Parathyroid adenoma (tissue), 2 donors: Measurements from ENCODE around the gene ZNF638.

ENCODE experiments used
- H2AFZ ChIP-seq: fragments of 300-600 bp; sonication (generic); one replicate; pipeline ENCODE4 v1.7.0; 2017; ENCODE audit warnings: antibody characterized with exemption, mild to moderate bottlenecking
- H3K27ac ChIP-seq: fragments of 300-600 bp; sonication (generic); one replicate; pipeline ENCODE4 v1.7.0; 2017
- H3K27me3 ChIP-seq: fragments of 300-600 bp; sonication (generic); one replicate; pipeline ENCODE4 v1.7.0; 2017; ENCODE audit warnings: low read length; ENCODE audit not compliant: control insufficient read depth, insufficient read depth
- H3K36me3 ChIP-seq: fragments of 300-600 bp; sonication (generic); one replicate; pipeline ENCODE4 v1.7.0; 2017; ENCODE audit warnings: low read length; ENCODE audit not compliant: control insufficient read depth, insufficient read depth
- H3K4me1 ChIP-seq: fragments of 300-600 bp; sonication (generic); one replicate; pipeline ENCODE4 v1.7.0; 2017; ENCODE audit warnings: control low read depth
- H3K4me2 ChIP-seq: fragments of 300-600 bp; sonication (generic); one replicate; pipeline ENCODE4 v1.7.0; 2017; ENCODE audit warnings: low read length
- H3K4me3 ChIP-seq: fragments of 300-600 bp; sonication (generic); one replicate; pipeline ENCODE4 v1.7.0; 2017; ENCODE audit warnings: low read depth, low read length
- H3K79me2 ChIP-seq: fragments of 300-600 bp; sonication (generic); one replicate; pipeline ENCODE4 v1.7.0; 2017; ENCODE audit warnings: control low read depth
- H3K9ac ChIP-seq: fragments of 300-600 bp; sonication (generic); one replicate; pipeline ENCODE4 v1.7.0; 2017; ENCODE audit warnings: mild to moderate bottlenecking
- H3K9me3 ChIP-seq: fragments of 300-600 bp; sonication (generic); one replicate; pipeline ENCODE4 v1.7.0; 2017; ENCODE audit warnings: low read length; ENCODE audit not compliant: control insufficient read depth
- CTCF ChIP-seq: fragments of 300-600 bp; sonication (generic); IDR thresholded peaks from one replicate; pipeline ENCODE4 v1.7.0; 2017; ENCODE audit warnings: antibody characterized with exemption, mild to moderate bottlenecking
- donor health status: primary hyperparathyroidism.

Gene ZNF638

DNA sequence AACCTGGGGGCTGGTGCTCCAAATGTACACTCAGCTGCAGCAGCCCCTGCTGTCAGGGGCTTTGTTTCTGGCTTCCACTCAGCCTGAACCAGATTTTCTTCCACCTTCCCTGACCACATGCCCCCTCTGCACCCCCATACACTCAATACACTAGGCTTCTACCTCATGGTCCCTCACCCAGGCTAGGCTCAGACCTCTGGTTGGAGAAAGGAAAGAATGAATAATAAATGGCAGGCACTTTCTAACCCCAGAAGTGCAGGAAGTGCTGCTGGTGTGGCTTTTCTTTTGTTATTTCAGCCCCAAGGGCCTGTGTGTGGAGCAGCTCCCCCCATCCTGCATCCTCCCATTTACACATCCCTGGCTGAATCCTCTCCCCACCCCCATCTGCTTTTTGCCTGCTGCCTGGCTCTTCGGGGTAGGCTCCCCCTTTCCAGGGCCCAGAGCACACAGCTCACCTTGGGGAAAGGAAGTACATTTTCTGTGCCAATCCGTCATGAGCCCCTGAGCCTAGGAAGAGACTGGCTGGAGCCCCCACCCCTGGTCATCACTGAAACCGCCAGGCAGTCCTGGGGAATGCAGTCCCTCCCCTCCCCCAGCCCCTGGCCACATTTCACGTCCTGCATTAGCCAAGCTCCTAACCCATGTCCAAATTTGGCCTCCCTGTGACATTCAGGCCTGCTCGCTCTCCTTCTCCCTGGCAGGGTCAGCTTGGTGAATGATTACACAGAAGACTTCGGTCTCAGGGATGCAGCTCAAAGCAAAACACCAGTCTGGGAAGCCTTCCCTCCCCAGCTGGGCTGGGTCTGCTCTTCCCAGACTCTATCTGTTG lies 124.4 kb downstream of the ZNF638 start:
- H3K4me3 ChIP-seq, result no peak overlapping the region
- H3K79me2 ChIP-seq, result no peaks in the 10 kb centered on the region
- H3K9ac ChIP-seq, result no peak overlapping the region
- no peaks in the 10 kb centered on the region for H3K9me3 ChIP-seq
- TF ChIP-seq CTCF, result no peak
- no peak overlapping the region for H2AFZ ChIP-seq
- H3K27ac ChIP-seq, result no peak overlapping the region
- no peaks in the 10 kb centered on the region for H3K36me3 ChIP-seq
- no peaks in the 10 kb centered on the region for H3K27me3 ChIP-seq
- no peaks in the 10 kb centered on the region for H3K4me1 ChIP-seq
- H3K4me2 ChIP-seq, result no peak overlapping the region

- H3K27me3 ChIP-seq, result no peaks in the 10 kb centered on the region
- no peak overlapping the region for H3K27ac ChIP-seq
- H3K9me3 ChIP-seq, result no peaks in the 10 kb centered on the region
- no peak overlapping the region for H3K9ac ChIP-seq
- no peaks in the 10 kb centered on the region for H3K79me2 ChIP-seq
- no peak overlapping the region for H2AFZ ChIP-seq
- H3K4me3 ChIP-seq, result no peak overlapping the region
- no peaks in the 10 kb centered on the region for H3K36me3 ChIP-seq
- H3K4me2 ChIP-seq, result no peak overlapping the region
- H3K4me1 ChIP-seq, result no peaks in the 10 kb centered on the region
- TF ChIP-seq CTCF, result no peak
These were observed 125.0 kb downstream of the ZNF638 start for GRCh38 chr2:71456617-71457016.

- no peak overlapping the region for H3K9ac ChIP-seq
- no peaks in the 10 kb centered on the region for H3K9me3 ChIP-seq
- H3K4me3 ChIP-seq, result no peak overlapping the region
- no peak for TF ChIP-seq CTCF
- H3K79me2 ChIP-seq, result no peaks in the 10 kb centered on the region
- H3K36me3 ChIP-seq, result no peaks in the 10 kb centered on the region
- no peaks in the 10 kb centered on the region for H3K27me3 ChIP-seq
- H3K4me1 ChIP-seq, result no peaks in the 10 kb centered on the region
- no peak overlapping the region for H3K4me2 ChIP-seq
- H3K27ac ChIP-seq, result no peak overlapping the region
- no peak overlapping the region for H2AFZ ChIP-seq
These were observed 125.7 kb downstream of the ZNF638 start for GRCh38 chr2:71457123-71457915.

DNA sequence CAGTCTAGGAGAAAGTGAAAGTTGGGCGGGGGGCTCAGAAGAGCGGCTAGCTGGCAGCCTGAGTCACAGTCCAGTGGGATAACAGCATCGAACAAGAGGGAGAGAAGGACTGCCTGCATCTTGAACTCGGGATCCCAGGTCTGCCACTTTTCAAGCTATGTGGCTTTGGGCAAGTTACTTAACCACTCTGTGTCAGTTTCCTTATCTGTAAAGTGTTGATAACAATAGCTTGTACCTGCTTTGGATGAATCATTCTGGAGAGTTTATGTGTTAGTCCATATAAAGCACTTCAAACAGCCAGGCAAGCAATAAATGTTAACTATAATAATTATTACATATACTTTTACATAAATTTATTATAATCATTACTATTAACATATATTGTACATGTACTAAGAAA lies 126.3 kb downstream of the ZNF638 start:
- Histone ChIP-seq H3K4me1 (no peaks in the 10 kb centered on the region), H2AFZ (no peak overlapping the region), H3K4me2 (no peak overlapping the region), H3K27me3 (no peaks in the 10 kb centered on the region), H3K4me3 (no peak overlapping the region), H3K9ac (no peak overlapping the region), H3K79me2 (no peaks in the 10 kb centered on the region), H3K9me3 (no peaks in the 10 kb centered on the region), H3K36me3 (no peaks in the 10 kb centered on the region), H3K27ac (no peak overlapping the region)
- no peak for TF ChIP-seq CTCF
